Measurements from ENCODE around the gene NXPH2.

Gene NXPH2

GRCh38 chr2:138713069-138713496, 67.1 kb downstream of the NXPH2 start:
- TF ChIP-seq CTCF (conservative IDR thresholded peaks at IDR 0.05; ENCODE audit: low read depth, low read length) = peak; percentile 11
- no peak for DNase-seq (ENCODE audit: low read depth)

GRCh38 chr2:138712212-138712979, 67.8 kb downstream of the NXPH2 start:
- no peak overlapping the region for H3K4me3 ChIP-seq (ENCODE audit: low read length)
- DNase-seq (ENCODE audit: low read depth) = no peak
- no peak for TF ChIP-seq CTCF (conservative IDR thresholded peaks at IDR 0.05; ENCODE audit: low read depth, low read length)

More at GRCh38 chr2:138713069-138713496, 67.1 kb downstream of the NXPH2 start:
- H3K4me3 ChIP-seq (ENCODE audit: low read length) = no peak overlapping the region

GRCh38 chr2:138711812-138712211, 68.4 kb downstream of the NXPH2 start:
- no peak for TF ChIP-seq CTCF (conservative IDR thresholded peaks at IDR 0.05; ENCODE audit: low read depth, low read length)
- DNase-seq (ENCODE audit: low read depth) = no peak
- no peak overlapping the region for H3K4me3 ChIP-seq (ENCODE audit: low read length)

- DNase-seq (ENCODE audit: low read depth) = peak; percentile 75
- no peak overlapping the region for H3K4me3 ChIP-seq (ENCODE audit: low read length)
- no peak for TF ChIP-seq CTCF (conservative IDR thresholded peaks at IDR 0.05; ENCODE audit: low read depth, low read length)
Measured at GRCh38 chr2:138708682-138709241, 71.4 kb downstream of the NXPH2 start.

- no peak for TF ChIP-seq CTCF (conservative IDR thresholded peaks at IDR 0.05; ENCODE audit: low read depth, low read length)
- no peak overlapping the region for H3K4me3 ChIP-seq (ENCODE audit: low read length)
- peak; percentile 80 for DNase-seq (ENCODE audit: low read depth)
Measured at GRCh38 chr2:138707392-138708074, 72.7 kb downstream of the NXPH2 start.

GRCh38 chr2:138703242-138703641, 76.9 kb downstream of the NXPH2 start:
- no peak for DNase-seq (ENCODE audit: low read depth)
- H3K4me3 ChIP-seq (ENCODE audit: low read length) = no peak overlapping the region
- no peak for TF ChIP-seq CTCF (conservative IDR thresholded peaks at IDR 0.05; ENCODE audit: low read depth, low read length)

All from retinal pigment epithelial cell (primary cell).